CD14-positive monocyte (primary cell): ENCODE measurements around the gene OR3A2. TPM values are rescaled to one million over a fixed set of nuclear protein-coding genes. Genes with fewer than 3 reads are reported as not detected.
"Not testable (repeated sequence)": the region's sequence is repeated elsewhere in the genome, so short reads cannot be mapped to it uniquely, and the experiment has no call there.

Experiments used
- DNase-seq, 3 donors: peaks; one replicate each; pipeline ENCODE4 v3.0.0-alpha.2; 2011 to 2022
- H2AFZ ChIP-seq: 2 replicates; pipeline ENCODE4 v1.6.0; 2012; ENCODE audit warnings: mild to moderate bottlenecking, low read depth, low read length, inconsistent platforms; ENCODE audit not compliant: insufficient read depth, poor library complexity, severe bottlenecking
- H3K27ac ChIP-seq, 2 donors: 1 replicate in 1 of 2; 2 replicates in 1 of 2; pipeline ENCODE4 v1.5.1; 2012 to 2013; ENCODE audit warnings: low read length in 2 of 2, control low read depth in 1 of 2, inconsistent platforms in 1 of 2, low read depth in 1 of 2, mild to moderate bottlenecking in 1 of 2
- H3K27me3 ChIP-seq, 2 donors: one replicate each; pipeline versions ENCODE4 v1.6.0 to v1.6.1; 2011 to 2013; ENCODE audit warnings: low read length in 2 of 2; ENCODE audit not compliant: control insufficient read depth in 2 of 2, insufficient read depth in 2 of 2
- H3K36me3 ChIP-seq, 2 donors: replicated peaks in 1 of 2; 1 replicate in 1 of 2; 2 replicates in 1 of 2; pipeline versions ENCODE4 v1.5.1 to v1.6.1; 2012 to 2013; ENCODE audit warnings: low read length in 2 of 2, control low read depth in 1 of 2, inconsistent platforms in 1 of 2, mild to moderate bottlenecking in 1 of 2; ENCODE audit not compliant: insufficient read depth in 2 of 2, control insufficient read depth in 1 of 2
- H3K4me1 ChIP-seq, 2 donors: 1 replicate in 1 of 2; 2 replicates in 1 of 2; pipeline versions ENCODE4 v1.5.1 to v1.6.1; 2012 to 2013; ENCODE audit warnings: low read length in 2 of 2, control low read depth in 1 of 2, inconsistent platforms in 1 of 2, mild to moderate bottlenecking in 1 of 2, moderate library complexity in 1 of 2; ENCODE audit not compliant: insufficient read depth in 2 of 2, control insufficient read depth in 1 of 2
- H3K4me2 ChIP-seq: replicated peaks from 2 replicates; pipeline ENCODE3; 2012; ENCODE audit warnings: low read length, moderate library complexity, mild to moderate bottlenecking; ENCODE audit not compliant: poor library complexity, severe bottlenecking; ENCODE audit errors: extremely low read depth
- H3K4me3 ChIP-seq, 3 experiments: fragments of 200-600 bp in 1 of 3; sonication (generic) in 1 of 3; replicated peaks in 1 of 3; 1 replicate in 2 of 3; 2 replicates in 1 of 3; pipeline ENCODE4 v1.5.1; 2011 to 2013; ENCODE audit warnings: low read length in 3 of 3, mild to moderate bottlenecking in 3 of 3, control low read depth in 2 of 3, low read depth in 2 of 3, inconsistent platforms in 1 of 3, moderate library complexity in 1 of 3
- H3K79me2 ChIP-seq: 2 replicates; pipeline ENCODE4 v1.6.0; 2012; ENCODE audit warnings: mild to moderate bottlenecking, control low read depth, inconsistent platforms, low read length, moderate library complexity; ENCODE audit not compliant: insufficient read depth
- H3K9ac ChIP-seq: 2 replicates; pipeline ENCODE4 v1.6.0; 2017; ENCODE audit warnings: low read length, mild to moderate bottlenecking; ENCODE audit not compliant: insufficient read depth, poor library complexity, severe bottlenecking
- H3K9me3 ChIP-seq, 2 donors: replicated peaks in 1 of 2; 1 replicate in 1 of 2; 2 replicates in 1 of 2; pipeline versions ENCODE4 v1.5.1 to v1.6.1; 2012 to 2013; ENCODE audit warnings: low read length in 2 of 2, control low read depth in 1 of 2; ENCODE audit not compliant: control insufficient read depth in 1 of 2, insufficient read depth in 1 of 2
- H4K20me1 ChIP-seq: 2 replicates; pipeline ENCODE4 v1.6.0; 2012; ENCODE audit warnings: mild to moderate bottlenecking, low read length, control low read depth, moderate library complexity; ENCODE audit not compliant: insufficient read depth
- H3K27ac Mint-ChIP-seq, 7 donors: one replicate each; pipeline ENCODE4 v1.8.0; 2020; ENCODE audit warnings: mild to moderate bottlenecking in 7 of 7, mixed read lengths in 7 of 7, moderate library complexity in 6 of 7, inconsistent platforms in 2 of 7
- H3K27me3 Mint-ChIP-seq, 3 donors: one replicate each; pipeline ENCODE4 v1.8.0; 2021 to 2022; ENCODE audit warnings: low read depth in 3 of 3, mild to moderate bottlenecking in 3 of 3, mixed read lengths in 3 of 3, moderate library complexity in 3 of 3, inconsistent platforms in 1 of 3
- H3K36me3 Mint-ChIP-seq, 2 donors: one replicate each; pipeline ENCODE4 v1.8.0; 2020; ENCODE audit warnings: mixed read lengths in 2 of 2, inconsistent platforms in 1 of 2, mild to moderate bottlenecking in 1 of 2
- H3K4me1 Mint-ChIP-seq: one replicate; pipeline ENCODE4 v1.8.0; 2020; ENCODE audit warnings: mild to moderate bottlenecking, mixed read lengths
- H3K4me3 Mint-ChIP-seq, 2 donors: one replicate each; pipeline ENCODE4 v1.8.0; 2020; ENCODE audit warnings: mild to moderate bottlenecking in 2 of 2, mixed read lengths in 2 of 2, moderate library complexity in 1 of 2
- H3K9me3 Mint-ChIP-seq, 7 donors: one replicate each; pipeline ENCODE4 v1.8.0; 2020 to 2022; ENCODE audit warnings: mixed read lengths in 7 of 7, mild to moderate bottlenecking in 6 of 7, moderate library complexity in 6 of 7, inconsistent platforms in 2 of 7
- WGBS: methylation state at CpG from one replicate; pipeline ENCODE4 v1.1.5; 2013; ENCODE audit warnings: missing lambda C conversion rate; ENCODE audit not compliant: insufficient coverage; 5-methylcytosine and 5-hydroxymethylcytosine counted together
- intact Hi-C, 2 donors: fragments of 100-400 bp; cut with micrococcal nuclease; formaldehyde crosslinking; loops; one replicate each; pipeline versions ENCODE4 v1.15.0 to v1.15.1; 2023
- polyA plus RNA-seq, 3 donors: library from polyadenylated mRNA; depleted of rRNA in 1 of 3; unstranded in 2 of 3; stranded (reverse) in 1 of 3; fragments of 300-500 nt in 2 of 3; fragments of >200 nt in 1 of 3; fragmentation: Illumina TruSeq in 2 of 3; gene quantifications; 1 replicate in 2 of 3; 2 replicates in 1 of 3; pipeline ENCODE4 v1.2.3, GENCODE V29; 2012 to 2021
- TF ChIP-seq, protein P1 (sequence below): fragments of 200-600 bp; IDR thresholded peaks from one replicate; pipeline ENCODE4 v1.8.0; 2022; ENCODE audit warnings: antibody characterized with exemption, mild to moderate bottlenecking

The OR3A2 gene
- polyA plus RNA-seq, 3 donors = not detected

DNA sequence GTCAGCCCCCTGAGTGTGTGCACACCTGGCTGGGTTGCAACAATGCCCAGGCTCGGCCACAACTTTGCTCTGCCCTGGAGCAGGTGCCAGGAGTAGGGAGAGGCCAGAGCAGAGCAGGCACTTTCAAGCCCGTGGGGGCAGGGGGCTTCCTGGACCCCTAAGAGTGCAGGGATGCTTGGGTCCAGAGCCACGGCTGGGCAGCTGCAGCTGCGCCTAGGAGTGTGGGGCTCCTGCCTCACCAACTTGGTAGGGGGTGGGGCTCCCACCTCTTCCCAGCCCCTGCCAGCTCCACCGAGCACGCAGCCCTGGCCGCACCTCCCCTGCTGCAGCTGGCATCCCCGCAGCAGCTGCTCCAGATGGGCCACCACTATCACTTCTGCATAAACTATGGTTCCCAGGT lies 7.8 kb downstream of the OR3A2 start:
- H3K79me2 ChIP-seq = no peaks in the 10 kb centered on the region
- no peak for DNase-seq
- Mint-ChIP-seq H3K27me3 (peaks cover 0 to 7% (median 4%) of the 10 kb centered on the region in 3 donors), H3K4me1 (no peaks in the 10 kb centered on the region), H3K4me3 (no peak overlapping the region), H3K27ac (no peak overlapping the region), H3K36me3 (no peaks in the 10 kb centered on the region), H3K9me3 (peaks cover 8 to 24% (median 17%) of the 10 kb centered on the region in 7 donors)
- TF ChIP-seq, protein P1, sequence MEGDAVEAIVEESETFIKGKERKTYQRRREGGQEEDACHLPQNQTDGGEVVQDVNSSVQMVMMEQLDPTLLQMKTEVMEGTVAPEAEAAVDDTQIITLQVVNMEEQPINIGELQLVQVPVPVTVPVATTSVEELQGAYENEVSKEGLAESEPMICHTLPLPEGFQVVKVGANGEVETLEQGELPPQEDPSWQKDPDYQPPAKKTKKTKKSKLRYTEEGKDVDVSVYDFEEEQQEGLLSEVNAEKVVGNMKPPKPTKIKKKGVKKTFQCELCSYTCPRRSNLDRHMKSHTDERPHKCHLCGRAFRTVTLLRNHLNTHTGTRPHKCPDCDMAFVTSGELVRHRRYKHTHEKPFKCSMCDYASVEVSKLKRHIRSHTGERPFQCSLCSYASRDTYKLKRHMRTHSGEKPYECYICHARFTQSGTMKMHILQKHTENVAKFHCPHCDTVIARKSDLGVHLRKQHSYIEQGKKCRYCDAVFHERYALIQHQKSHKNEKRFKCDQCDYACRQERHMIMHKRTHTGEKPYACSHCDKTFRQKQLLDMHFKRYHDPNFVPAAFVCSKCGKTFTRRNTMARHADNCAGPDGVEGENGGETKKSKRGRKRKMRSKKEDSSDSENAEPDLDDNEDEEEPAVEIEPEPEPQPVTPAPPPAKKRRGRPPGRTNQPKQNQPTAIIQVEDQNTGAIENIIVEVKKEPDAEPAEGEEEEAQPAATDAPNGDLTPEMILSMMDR = no peak
- H3K4me1 ChIP-seq = no peaks in the 10 kb centered on the region
- no peak overlapping the region for H3K4me2 ChIP-seq
- H4K20me1 ChIP-seq = no peaks in the 10 kb centered on the region
- intact Hi-C loops = no loop called here
- H3K27me3 ChIP-seq = no peaks in the 10 kb centered on the region
- H3K27ac ChIP-seq = no peak overlapping the region
- H3K9ac ChIP-seq = no peak overlapping the region
- 90% methylated on average over 6 of the region's 8 CpGs for WGBS
- H3K4me3 ChIP-seq = no peak overlapping the region
- H2AFZ ChIP-seq = no peak overlapping the region
- no peaks in the 10 kb centered on the region for H3K36me3 ChIP-seq
- peaks cover 6 to 17% of the 10 kb centered on the region in 2 donors for H3K9me3 ChIP-seq

DNA sequence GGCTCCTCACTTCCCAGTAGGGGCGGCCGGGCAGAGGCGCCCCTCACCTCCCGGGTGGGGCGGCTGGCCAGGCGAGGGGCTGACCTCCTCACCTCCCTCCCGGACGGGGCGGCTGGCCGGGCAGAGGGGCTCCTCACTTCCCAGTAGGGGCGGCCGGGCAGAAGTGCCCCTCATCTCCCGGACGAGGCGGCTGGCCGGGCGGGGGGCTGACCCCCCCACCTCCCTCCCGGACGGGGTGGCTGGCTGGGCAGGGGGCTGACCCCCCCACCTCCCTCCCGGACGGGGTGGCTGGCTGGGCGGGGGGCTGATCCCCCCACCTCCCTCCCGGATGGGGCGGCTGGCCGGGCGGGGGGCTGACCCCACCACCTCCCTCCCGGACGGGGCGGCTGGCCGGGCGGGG lies 14.9 kb downstream of the OR3A2 start:
- H3K36me3 ChIP-seq, H3K4me1 ChIP-seq, intact Hi-C loops, DNase-seq, H3K4me1 Mint-ChIP-seq, H3K36me3 Mint-ChIP-seq, H4K20me1 ChIP-seq, H3K4me2 ChIP-seq, H3K27me3 ChIP-seq, H3K79me2 ChIP-seq, H3K27me3 Mint-ChIP-seq, H3K27ac Mint-ChIP-seq, H3K9ac ChIP-seq, H3K27ac ChIP-seq, H3K4me3 ChIP-seq, H2AFZ ChIP-seq, H3K4me3 Mint-ChIP-seq: not testable (repeated sequence)
- H3K9me3 ChIP-seq = peaks cover 6 to 13% of the 10 kb centered on the region in 2 donors
- H3K9me3 Mint-ChIP-seq = peaks cover 23 to 45% (median 39%) of the 10 kb centered on the region in 7 donors
- no CpG with 5 or more reads among the region's 31 CpGs for WGBS

DNA sequence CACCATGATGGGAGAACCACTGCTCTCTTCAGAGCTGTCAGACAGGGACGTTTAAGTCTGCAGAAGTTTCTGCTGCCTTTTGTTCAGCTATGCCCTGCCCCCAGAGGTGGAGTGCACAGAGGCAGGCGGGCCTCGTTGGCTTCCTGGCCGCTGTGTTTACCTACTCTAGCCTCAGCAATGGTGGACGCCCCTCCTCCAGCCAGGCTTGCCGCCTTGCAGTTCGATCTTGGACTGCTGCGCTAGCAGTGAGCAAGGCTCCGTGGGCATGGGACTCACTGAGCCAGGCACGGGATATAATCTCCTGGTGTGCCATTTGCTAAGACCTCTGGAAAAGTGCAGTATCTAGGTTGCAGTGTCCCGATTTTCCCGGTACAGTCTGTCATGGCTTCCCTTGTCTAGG lies 43.3 kb downstream of the OR3A2 start:
- H3K27ac Mint-ChIP-seq, H3K79me2 ChIP-seq, DNase-seq, H3K4me3 ChIP-seq, H3K27me3 ChIP-seq, H3K27ac ChIP-seq, H3K36me3 Mint-ChIP-seq, H3K4me1 ChIP-seq, H3K27me3 Mint-ChIP-seq, H3K4me2 ChIP-seq, H3K9ac ChIP-seq, H3K4me1 Mint-ChIP-seq, H2AFZ ChIP-seq, H3K4me3 Mint-ChIP-seq, intact Hi-C loops, H3K36me3 ChIP-seq, H4K20me1 ChIP-seq: not testable (repeated sequence)
- peaks cover 6 to 11% of the 10 kb centered on the region in 2 donors for H3K9me3 ChIP-seq
- H3K9me3 Mint-ChIP-seq = peaks cover 14 to 34% (median 17%) of the 10 kb centered on the region in 7 donors
- WGBS = 92% methylated on average over 12 of the region's 12 CpGs
